Astrocyte of the cerebellum (primary cell): ENCODE data around the gene IPO8.

Experiments used
- DNase-seq: peaks from one replicate; pipeline ENCODE4 v3.0.0-alpha.2; 2011; ENCODE audit warnings: low read depth
- H3K4me3 ChIP-seq: 2 replicates; pipeline ENCODE4 v1.5.1; 2011; ENCODE audit warnings: mild to moderate bottlenecking, low read depth, low read length, moderate library complexity
- in situ Hi-C: cut with HindIII; loops from 2 replicates; pipeline ENCODE4 v1.10.0; 2017; ENCODE audit warnings: low sequenced_read_pairs
- TF ChIP-seq, protein P1 (sequence below): IDR thresholded peaks from 2 replicates; pipeline ENCODE4 v1.5.1; 2012; ENCODE audit warnings: low read length, low read depth, moderate library complexity, mild to moderate bottlenecking; ENCODE audit errors: missing control alignments

Gene IPO8

DNA sequence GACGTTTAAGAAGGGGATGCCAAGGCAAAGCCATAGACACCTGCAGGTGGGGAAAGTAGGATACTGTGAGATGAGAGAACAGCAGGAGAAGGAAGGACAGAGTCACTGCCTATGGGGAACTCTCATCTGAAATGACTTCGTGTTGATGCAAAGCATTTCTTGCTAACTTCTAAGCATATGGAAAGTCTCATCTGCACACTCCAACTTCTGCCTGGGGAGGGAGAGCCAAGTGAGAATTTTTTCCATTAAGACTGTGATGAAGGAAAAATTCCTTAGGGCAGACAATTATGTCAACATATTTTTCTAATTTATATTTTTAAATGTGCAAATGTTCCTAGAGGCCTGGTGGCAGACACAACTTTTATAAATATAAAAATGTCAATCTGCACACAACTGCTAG is 115.3 kb downstream of the IPO8 start:
- TF ChIP-seq, protein P1, sequence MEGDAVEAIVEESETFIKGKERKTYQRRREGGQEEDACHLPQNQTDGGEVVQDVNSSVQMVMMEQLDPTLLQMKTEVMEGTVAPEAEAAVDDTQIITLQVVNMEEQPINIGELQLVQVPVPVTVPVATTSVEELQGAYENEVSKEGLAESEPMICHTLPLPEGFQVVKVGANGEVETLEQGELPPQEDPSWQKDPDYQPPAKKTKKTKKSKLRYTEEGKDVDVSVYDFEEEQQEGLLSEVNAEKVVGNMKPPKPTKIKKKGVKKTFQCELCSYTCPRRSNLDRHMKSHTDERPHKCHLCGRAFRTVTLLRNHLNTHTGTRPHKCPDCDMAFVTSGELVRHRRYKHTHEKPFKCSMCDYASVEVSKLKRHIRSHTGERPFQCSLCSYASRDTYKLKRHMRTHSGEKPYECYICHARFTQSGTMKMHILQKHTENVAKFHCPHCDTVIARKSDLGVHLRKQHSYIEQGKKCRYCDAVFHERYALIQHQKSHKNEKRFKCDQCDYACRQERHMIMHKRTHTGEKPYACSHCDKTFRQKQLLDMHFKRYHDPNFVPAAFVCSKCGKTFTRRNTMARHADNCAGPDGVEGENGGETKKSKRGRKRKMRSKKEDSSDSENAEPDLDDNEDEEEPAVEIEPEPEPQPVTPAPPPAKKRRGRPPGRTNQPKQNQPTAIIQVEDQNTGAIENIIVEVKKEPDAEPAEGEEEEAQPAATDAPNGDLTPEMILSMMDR, result no peak
- no peak for DNase-seq
- in situ Hi-C loops, result no loop called here
- no peak overlapping the region for H3K4me3 ChIP-seq
